Activated T-helper 1 cell treated with anti-CD3 and anti-CD28 coated beads, Interleukin-2, amount 50 U/mL, for 16 hours (primary cell): ENCODE results near the gene CGB5.
A peak's percentile ranks its signal among the peaks of the same experiment; 100 is the strongest.
"Not testable (repeated sequence)": the region's sequence is repeated elsewhere in the genome, so short reads cannot be mapped to it uniquely, and the experiment has no call there.

ENCODE experiments used
- DNase-seq, 2 donors: peaks; one replicate each; pipeline ENCODE4 v3.0.0-alpha.2; 2020; ENCODE audit warnings: low read depth in 1 of 2, low spot score in 1 of 2

Gene CGB5

GRCh38 chr19:49043548-49043947, at the start of gene CGB5:
TSS of gene CGB5 (plus strand) at chr19:49043848. CDS start at chr19:49044210, 362 bp downstream.
- DNase-seq, result not testable (repeated sequence)

- no peak for DNase-seq
Observed at GRCh38 chr19:48994035-48994386, 49.6 kb upstream of the CGB5 start.

GRCh38 chr19:48997972-48998371, 45.7 kb upstream of the CGB5 start:
- no peak for DNase-seq

- peak; percentile 38 to 57 for DNase-seq
Observed at GRCh38 chr19:48999481-49000325, 43.9 kb upstream of the CGB5 start.

- no peak for DNase-seq
Observed at GRCh38 chr19:49004133-49004532, 39.5 kb upstream of the CGB5 start.

GRCh38 chr19:49004964-49005614, 38.6 kb upstream of the CGB5 start:
- no peak for DNase-seq

- no peak for DNase-seq
Observed at GRCh38 chr19:49006905-49007304, 36.7 kb upstream of the CGB5 start.

GRCh38 chr19:49009828-49010227, 33.8 kb upstream of the CGB5 start:
- DNase-seq, result no peak

GRCh38 chr19:49010453-49010852, 33.2 kb upstream of the CGB5 start:
- DNase-seq, result no peak

- DNase-seq, result no peak
Observed at GRCh38 chr19:49011194-49011593, 32.5 kb upstream of the CGB5 start.

GRCh38 chr19:49014123-49014869, 29.4 kb upstream of the CGB5 start:
- DNase-seq, result no peak

GRCh38 chr19:49014870-49015255, 28.8 kb upstream of the CGB5 start:
- DNase-seq, result no peak

- no peak for DNase-seq
Observed at GRCh38 chr19:49016067-49016839, 27.4 kb upstream of the CGB5 start.

GRCh38 chr19:49017041-49017665, 26.5 kb upstream of the CGB5 start, which contains the start of gene LHB:
TSS of gene LHB (minus strand) at chr19:49017091. CDS start at chr19:49017081, 10 bp downstream.
- DNase-seq, result no peak

GRCh38 chr19:49017666-49018351, 25.8 kb upstream of the CGB5 start:
- peak; percentile 35 to 56 for DNase-seq

GRCh38 chr19:49018388-49019241, 25.0 kb upstream of the CGB5 start:
- DNase-seq, result not testable (repeated sequence)

GRCh38 chr19:49019242-49019932, 24.3 kb upstream of the CGB5 start:
- DNase-seq, result peak; percentile 30 to 45

GRCh38 chr19:49020342-49020741, 23.3 kb upstream of the CGB5 start:
- DNase-seq, result no peak
